Duodenal mucosa (tissue), 2 donors: ENCODE data around the gene LITAFD.
"Not testable (repeated sequence)": the region's sequence is repeated elsewhere in the genome, so short reads cannot be mapped to it uniquely, and the experiment has no call there.

Experiments
- H3K27ac ChIP-seq: one replicate; pipeline ENCODE4 v1.7.0; 2013; ENCODE audit warnings: low read depth, low read length
- H3K27me3 ChIP-seq, 2 donors: one replicate each; pipeline ENCODE4 v1.7.0; 2013; ENCODE audit warnings: low read length in 2 of 2, control low read depth in 1 of 2; ENCODE audit not compliant: insufficient read depth in 2 of 2, control insufficient read depth in 1 of 2
- H3K36me3 ChIP-seq, 2 donors: one replicate each; pipeline ENCODE4 v1.7.0; 2013; ENCODE audit warnings: low read length in 2 of 2, control low read depth in 1 of 2; ENCODE audit not compliant: insufficient read depth in 2 of 2, control insufficient read depth in 1 of 2
- H3K4me1 ChIP-seq, 2 donors: one replicate each; pipeline ENCODE4 v1.7.0; 2013; ENCODE audit warnings: low read length in 2 of 2, control low read depth in 1 of 2; ENCODE audit not compliant: insufficient read depth in 2 of 2, control insufficient read depth in 1 of 2
- H3K4me3 ChIP-seq, 2 donors: one replicate each; pipeline ENCODE4 v1.7.0; 2013; ENCODE audit warnings: low read length in 2 of 2, low read depth in 1 of 2
- H3K9ac ChIP-seq, 2 donors: one replicate each; pipeline ENCODE4 v1.7.0; 2013; ENCODE audit warnings: low read length in 2 of 2, low read depth in 1 of 2
- H3K9me3 ChIP-seq, 2 donors: one replicate each; pipeline ENCODE4 v1.7.0; 2013; ENCODE audit warnings: low read length in 2 of 2, control low read depth in 1 of 2; ENCODE audit not compliant: control insufficient read depth in 1 of 2

The LITAFD gene

DNA sequence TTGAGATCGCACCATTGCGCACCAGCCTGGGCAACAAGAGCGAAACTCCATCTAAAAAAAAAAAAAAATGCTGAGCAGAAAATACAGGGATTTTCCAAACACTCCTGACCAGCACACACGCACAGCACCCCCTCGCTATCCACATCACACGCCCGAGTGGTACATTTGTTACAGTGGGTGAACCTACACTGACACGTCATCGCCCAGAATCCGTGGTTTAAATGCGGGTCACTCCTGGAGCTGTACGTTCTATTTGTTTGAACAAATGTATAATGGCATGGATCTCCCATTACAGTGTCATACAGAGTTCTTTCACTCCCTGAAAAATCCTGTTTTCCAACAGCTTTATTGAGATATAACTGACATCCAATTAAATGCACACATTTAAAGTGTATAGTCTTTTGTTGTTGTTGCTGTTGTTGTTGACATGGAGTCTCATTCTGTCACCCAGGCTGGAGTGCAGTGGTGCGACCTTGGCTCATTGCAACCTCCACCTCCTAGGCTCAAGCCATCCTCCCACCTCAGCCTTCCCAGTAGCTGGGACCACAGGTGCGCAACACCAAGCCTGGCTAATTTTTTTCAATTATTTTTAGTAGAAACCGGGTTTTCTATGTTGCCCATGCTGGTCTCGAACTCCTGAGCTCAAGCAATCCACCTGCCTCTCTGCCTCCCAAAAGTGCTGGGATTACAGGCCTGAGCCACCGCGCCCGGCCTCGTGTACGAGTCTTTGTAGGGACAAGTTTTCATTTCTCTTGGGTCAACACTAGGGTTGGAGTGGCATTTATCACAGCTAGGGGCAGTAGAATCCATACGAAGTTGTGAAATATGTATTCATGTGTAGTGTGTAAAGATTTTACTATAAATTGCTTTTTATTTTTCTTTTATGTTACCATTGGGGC, 8.9 kb upstream of the LITAFD start:
- Histone ChIP-seq H3K9me3 (no peaks in the 10 kb centered on the region), H3K9ac (no peak overlapping the region), H3K27ac (no peak overlapping the region)

DNA sequence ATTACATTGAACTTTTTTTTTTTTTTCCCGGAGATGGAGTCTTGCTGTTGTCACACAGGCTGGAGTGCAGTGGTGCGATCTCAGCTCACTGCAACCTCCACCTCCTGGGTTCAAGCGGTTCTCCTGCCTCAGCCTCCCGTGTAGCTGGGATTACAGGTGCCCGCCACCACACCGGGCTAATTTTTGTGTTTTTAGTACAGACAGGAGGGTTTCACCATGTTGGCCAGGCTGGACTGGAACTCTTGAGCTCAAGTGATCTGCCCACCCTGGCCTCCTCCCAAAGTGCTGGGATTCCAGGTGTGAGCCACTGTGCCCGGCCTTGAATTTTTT, 8.3 kb upstream of the LITAFD start:
- H3K27me3 ChIP-seq, H3K9me3 ChIP-seq, H3K36me3 ChIP-seq, H3K4me3 ChIP-seq, H3K9ac ChIP-seq, H3K27ac ChIP-seq: not testable (repeated sequence)
- peaks cover 5 to 18% of the 10 kb centered on the region in 2 donors for H3K4me1 ChIP-seq

More for the DNA sequence above, 8.9 kb upstream of the LITAFD start:
- no peaks in the 10 kb centered on the region for H3K27me3 ChIP-seq
- H3K4me3 ChIP-seq: no peak overlapping the region
- no peaks in the 10 kb centered on the region for H3K36me3 ChIP-seq
- H3K4me1 ChIP-seq: peaks cover 5 to 13% of the 10 kb centered on the region in 2 donors

DNA sequence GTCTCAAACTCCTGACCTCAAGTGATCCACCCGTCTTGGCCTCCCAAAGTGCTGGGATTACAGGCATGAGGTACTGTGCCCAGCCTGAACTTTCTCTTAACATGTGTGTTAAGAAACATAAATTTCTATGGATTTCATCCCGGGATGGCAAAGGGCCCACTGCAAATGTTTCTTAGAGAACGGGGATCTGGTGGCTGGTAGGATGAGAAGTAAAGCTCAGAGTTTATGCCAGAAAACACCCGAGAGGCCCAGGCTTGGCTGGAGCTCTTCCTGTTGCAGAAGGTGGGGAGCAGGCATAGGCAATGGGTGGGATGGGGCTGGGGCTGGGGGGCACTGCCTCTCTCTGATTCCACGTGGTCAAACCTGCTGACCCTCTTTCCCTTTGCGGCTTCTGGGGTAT, 7.8 kb upstream of the LITAFD start:
- Histone ChIP-seq H3K27me3 (no peaks in the 10 kb centered on the region), H3K27ac (no peak overlapping the region), H3K9ac (no peak overlapping the region), H3K36me3 (no peaks in the 10 kb centered on the region), H3K4me3 (no peak overlapping the region), H3K9me3 (no peaks in the 10 kb centered on the region), H3K4me1 (peaks cover 5 to 18% of the 10 kb centered on the region in 2 donors)

DNA sequence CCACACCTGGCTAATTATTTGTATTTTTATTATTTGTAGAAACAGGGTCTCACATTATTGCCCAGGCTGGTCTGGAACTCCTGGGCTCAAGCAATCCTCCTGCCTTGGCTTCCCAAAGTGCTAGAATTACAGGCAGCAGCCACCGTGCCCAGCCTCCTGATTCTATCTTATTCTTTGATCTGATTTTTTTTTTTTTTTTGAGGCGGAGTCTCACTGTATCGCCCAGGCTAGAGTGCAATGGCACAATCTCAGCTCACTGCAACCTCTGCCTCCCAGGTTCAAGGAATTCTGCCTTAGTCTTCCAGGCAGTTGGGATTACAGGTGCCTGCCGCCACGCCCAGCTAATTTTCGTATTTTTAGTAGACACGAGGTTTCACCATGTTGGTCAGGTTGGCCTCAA, 6.8 kb upstream of the LITAFD start:
- not testable (repeated sequence) for H3K9me3 ChIP-seq, H3K36me3 ChIP-seq, H3K27me3 ChIP-seq, H3K4me3 ChIP-seq, H3K9ac ChIP-seq, H3K27ac ChIP-seq
- peaks cover 5 to 13% of the 10 kb centered on the region in 2 donors for H3K4me1 ChIP-seq

DNA sequence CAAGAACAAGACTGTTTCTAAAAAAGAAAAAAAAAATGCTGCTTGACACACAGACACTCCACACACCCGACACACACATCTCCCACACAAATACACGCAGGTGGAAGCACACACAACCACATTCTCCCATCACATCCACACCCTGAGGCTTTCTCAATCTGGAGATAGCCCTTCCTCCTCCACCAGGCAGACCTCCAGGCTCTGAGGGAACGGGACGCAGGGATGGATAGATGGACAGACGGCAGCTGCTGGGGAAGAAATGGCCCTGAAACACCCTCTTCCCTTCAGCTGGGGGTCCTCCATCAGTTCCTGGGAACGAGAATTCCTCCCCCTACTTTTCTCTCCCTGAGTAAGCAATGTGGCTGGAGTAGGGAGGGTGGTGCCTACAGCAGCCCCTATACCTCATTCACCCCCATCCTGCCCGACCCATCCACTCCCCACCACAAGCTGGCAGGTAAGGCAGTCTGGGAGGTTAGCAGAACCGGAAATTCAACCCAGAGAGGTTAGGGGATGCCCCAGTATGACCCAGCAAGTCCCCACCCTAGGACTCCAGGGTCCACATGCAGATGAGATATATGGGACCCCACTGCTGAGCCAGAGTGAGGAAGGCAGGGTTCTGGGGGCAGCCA, 4.1 kb upstream of the LITAFD start:
- no peak overlapping the region for H3K9ac ChIP-seq
- H3K36me3 ChIP-seq: no peaks in the 10 kb centered on the region
- H3K9me3 ChIP-seq: no peaks in the 10 kb centered on the region
- H3K4me3 ChIP-seq: no peak overlapping the region
- H3K27ac ChIP-seq: no peak overlapping the region
- no peaks in the 10 kb centered on the region for H3K27me3 ChIP-seq
- H3K4me1 ChIP-seq: peaks cover 0 to 7% of the 10 kb centered on the region in 2 donors

DNA sequence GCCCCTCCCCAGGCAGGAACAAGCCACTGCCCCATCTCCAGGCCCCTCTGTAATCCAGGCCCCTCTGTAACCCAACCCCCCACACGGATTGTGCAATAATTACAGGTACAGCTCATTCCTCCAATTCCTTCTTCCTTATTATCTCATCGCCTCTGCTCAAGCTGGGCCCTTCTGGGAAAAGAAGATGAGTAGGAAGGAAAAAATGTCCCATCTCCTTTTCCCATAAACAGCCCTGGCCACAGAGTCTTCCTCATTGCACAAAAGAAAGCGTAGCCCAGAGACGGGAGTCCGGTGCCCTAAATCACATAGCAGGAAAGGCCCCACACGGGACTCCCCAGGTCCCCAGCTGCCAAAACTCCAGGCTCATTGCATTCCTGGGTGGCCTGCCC, 3.6 kb upstream of the LITAFD start:
- Histone ChIP-seq H3K9me3 (no peaks in the 10 kb centered on the region), H3K27ac (no peak overlapping the region), H3K9ac (no peak overlapping the region), H3K27me3 (no peaks in the 10 kb centered on the region), H3K4me3 (no peak overlapping the region), H3K36me3 (no peaks in the 10 kb centered on the region), H3K4me1 (peaks cover 0 to 7% of the 10 kb centered on the region in 2 donors)

DNA sequence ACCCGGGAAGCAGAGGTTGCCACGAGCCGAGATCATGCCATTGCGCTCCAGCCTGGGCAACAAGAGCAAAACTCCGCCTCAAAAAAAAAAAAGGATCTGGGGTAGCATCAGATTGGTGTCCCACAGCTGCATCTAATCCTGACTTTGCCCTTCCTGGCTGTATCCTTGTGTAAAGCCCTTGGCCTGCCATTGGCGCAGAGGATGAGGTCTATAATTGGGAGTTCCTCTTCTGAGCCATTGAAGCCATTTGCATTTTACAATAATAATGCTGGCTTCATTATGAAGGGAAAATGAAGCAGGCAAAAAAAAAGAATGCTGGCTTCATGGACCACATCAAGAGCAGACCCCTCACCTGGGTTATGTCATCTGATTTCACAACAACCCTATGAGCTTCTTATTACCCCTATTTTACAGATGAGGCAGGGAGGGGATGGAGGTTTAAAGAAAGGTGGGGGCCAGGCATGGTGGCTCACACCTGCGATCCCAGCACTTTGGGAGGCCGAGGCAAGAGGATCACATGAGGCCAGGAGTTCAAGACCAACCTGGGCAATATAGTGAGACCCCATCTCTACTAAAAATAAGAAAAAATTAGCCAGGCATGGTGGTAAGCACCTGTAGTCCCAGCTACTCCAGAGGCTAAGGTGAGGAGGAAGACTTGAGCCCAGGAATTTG, 1.2 kb upstream of the LITAFD start:
- peaks cover 20 to 21% of the 10 kb centered on the region in 2 donors for H3K4me1 ChIP-seq

DNA sequence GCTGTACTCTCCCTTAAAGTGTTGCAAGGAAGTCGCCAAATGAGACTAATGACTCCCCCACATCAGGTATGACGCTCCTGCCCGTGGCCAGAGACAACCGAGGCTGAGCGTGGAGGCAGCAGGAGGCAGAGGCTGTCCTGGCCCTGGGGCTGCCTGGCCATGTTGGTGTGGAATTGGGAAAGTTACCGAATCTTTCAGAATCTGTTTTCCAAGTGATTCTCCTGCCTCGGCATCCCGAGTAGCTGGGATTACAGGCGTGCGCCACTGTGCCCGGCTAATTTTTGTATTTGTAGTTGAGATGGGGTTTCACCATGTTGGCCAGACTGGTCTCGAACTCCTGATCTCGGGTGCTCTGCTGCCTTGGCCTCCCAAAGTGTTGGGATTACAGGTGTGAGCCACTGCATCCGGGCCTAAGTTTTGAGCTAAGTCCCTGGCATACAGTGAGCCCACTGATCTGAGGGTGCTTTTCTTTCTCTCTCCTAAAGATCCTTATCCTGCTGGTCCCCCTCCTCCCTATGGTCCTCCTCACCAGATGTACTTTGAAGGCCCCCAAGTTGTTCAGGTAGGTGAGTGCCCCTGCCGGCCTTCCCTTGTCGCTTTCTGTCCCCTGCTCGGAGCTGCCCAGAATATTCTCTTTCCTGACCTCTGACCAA, 700 bp downstream of the LITAFD start:
- Histone ChIP-seq H3K9me3 (no peaks in the 10 kb centered on the region), H3K9ac (no peak overlapping the region), H3K36me3 (peaks cover 4 to 7% of the 10 kb centered on the region in 2 donors), H3K27ac (no peak overlapping the region), H3K4me3 (no peak overlapping the region), H3K27me3 (no peaks in the 10 kb centered on the region), H3K4me1 (peaks cover 27 to 29% of the 10 kb centered on the region in 2 donors)

More for the DNA sequence above, 1.2 kb upstream of the LITAFD start:
- Histone ChIP-seq H3K4me3 (no peak overlapping the region), H3K36me3 (no peaks in the 10 kb centered on the region), H3K9me3 (no peaks in the 10 kb centered on the region), H3K27ac (no peak overlapping the region), H3K27me3 (no peaks in the 10 kb centered on the region), H3K9ac (no peak overlapping the region)

DNA sequence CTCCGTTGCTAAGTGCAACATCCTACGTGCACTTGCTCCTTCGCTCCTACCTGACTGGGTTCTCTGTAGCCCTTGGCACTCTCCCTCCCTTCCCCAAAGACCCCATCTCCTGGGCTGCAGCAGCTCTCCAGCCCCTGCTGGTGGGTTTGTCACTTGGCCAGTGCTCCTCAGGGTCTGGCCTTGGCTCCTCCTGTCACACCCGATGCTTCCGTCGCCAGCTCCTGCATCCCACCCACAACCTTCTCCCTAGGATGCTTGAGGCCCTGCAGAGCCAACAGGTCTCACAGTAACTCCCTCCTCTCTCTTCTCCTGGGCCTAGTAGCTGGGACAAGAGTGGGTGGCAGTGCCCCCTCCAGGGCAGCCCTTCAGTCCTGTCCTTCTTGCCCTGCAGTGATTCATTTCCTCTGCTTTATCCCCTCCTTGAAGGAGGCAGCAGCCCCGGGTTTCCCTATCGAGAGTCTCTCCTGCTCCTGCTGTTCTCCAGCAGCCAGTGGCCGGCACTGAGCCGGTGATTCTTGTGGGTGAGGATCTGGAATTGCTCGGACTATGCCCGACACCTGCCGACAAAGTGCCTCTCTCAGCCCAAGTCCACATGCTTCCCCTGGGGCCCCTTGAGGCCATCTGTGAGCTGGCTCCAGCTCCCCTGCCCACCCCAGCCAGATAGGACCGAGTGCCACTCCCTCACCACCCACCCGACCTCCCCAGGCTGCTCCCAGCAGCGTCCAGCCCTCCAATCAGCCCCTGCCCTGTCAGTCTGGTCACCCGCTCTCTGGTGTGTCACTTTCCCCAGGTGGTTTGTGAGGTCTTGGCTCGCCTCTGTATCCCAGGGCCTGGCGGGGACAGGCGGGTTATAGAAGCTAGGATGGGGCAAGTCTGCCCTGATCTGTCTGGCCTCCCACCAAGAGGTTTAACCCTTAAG, 3.8 kb downstream of the LITAFD start:
- Histone ChIP-seq H3K36me3 (peaks cover 15 to 24% of the 10 kb centered on the region in 2 donors), H3K4me1 (peaks cover 26 to 37% of the 10 kb centered on the region in 2 donors), H3K4me3 (no peak overlapping the region), H3K9me3 (no peaks in the 10 kb centered on the region), H3K9ac (no peak overlapping the region), H3K27ac (no peak overlapping the region), H3K27me3 (no peaks in the 10 kb centered on the region)
